ENCODE data around the gene ST7.

Gene ST7

GRCh38 chr7:117041822-117042221 lies 88.5 kb downstream of the ST7 start:
- DNase-seq (ENCODE audit: low read depth, low spot score) = no peak
- TF ChIP-seq, protein P1, sequence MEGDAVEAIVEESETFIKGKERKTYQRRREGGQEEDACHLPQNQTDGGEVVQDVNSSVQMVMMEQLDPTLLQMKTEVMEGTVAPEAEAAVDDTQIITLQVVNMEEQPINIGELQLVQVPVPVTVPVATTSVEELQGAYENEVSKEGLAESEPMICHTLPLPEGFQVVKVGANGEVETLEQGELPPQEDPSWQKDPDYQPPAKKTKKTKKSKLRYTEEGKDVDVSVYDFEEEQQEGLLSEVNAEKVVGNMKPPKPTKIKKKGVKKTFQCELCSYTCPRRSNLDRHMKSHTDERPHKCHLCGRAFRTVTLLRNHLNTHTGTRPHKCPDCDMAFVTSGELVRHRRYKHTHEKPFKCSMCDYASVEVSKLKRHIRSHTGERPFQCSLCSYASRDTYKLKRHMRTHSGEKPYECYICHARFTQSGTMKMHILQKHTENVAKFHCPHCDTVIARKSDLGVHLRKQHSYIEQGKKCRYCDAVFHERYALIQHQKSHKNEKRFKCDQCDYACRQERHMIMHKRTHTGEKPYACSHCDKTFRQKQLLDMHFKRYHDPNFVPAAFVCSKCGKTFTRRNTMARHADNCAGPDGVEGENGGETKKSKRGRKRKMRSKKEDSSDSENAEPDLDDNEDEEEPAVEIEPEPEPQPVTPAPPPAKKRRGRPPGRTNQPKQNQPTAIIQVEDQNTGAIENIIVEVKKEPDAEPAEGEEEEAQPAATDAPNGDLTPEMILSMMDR (IDR thresholded peaks at IDR 0.05; ENCODE audit: low read depth, low read length) = no peak
- H3K4me3 ChIP-seq (ENCODE audit: low read depth, low read length) = no peak overlapping the region
- in situ Hi-C loops (cut with HindIII; ENCODE audit: low sequenced_read_pairs) = no loop called here

GRCh38 chr7:117043108-117043825 lies 90.0 kb downstream of the ST7 start:
- no peak for DNase-seq (ENCODE audit: low read depth, low spot score)
- H3K4me3 ChIP-seq (ENCODE audit: low read depth, low read length) = no peak overlapping the region
- in situ Hi-C loops (cut with HindIII; ENCODE audit: low sequenced_read_pairs) = no loop called here
- TF ChIP-seq, protein P1 (IDR thresholded peaks at IDR 0.05; ENCODE audit: low read depth, low read length) = no peak

DNA sequence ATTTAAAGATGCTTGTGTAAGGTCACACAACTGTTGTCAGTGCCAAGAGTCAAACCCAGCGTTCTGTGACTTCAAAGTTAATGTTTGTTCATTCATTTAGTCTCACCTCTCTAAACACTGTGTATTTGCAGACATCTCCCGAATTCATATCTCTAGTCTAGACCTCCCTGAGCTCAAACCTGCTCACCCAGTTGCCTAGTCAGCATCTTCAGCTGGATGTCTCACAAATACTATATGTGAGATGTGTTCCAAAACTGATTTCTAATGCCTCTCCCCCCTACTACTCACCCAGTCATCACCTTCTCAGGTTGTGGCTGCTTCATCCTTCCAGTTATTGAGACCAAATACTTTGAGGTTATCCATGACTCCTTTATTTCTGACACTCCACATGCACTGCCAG lies 91.4 kb downstream of the ST7 start:
- H3K4me3 ChIP-seq (ENCODE audit: low read depth, low read length) = no peak overlapping the region
- no peak for DNase-seq (ENCODE audit: low read depth, low spot score)
- TF ChIP-seq, protein P1 (IDR thresholded peaks at IDR 0.05; ENCODE audit: low read depth, low read length) = no peak
- in situ Hi-C loops (cut with HindIII; ENCODE audit: low sequenced_read_pairs) = no loop called here

DNA sequence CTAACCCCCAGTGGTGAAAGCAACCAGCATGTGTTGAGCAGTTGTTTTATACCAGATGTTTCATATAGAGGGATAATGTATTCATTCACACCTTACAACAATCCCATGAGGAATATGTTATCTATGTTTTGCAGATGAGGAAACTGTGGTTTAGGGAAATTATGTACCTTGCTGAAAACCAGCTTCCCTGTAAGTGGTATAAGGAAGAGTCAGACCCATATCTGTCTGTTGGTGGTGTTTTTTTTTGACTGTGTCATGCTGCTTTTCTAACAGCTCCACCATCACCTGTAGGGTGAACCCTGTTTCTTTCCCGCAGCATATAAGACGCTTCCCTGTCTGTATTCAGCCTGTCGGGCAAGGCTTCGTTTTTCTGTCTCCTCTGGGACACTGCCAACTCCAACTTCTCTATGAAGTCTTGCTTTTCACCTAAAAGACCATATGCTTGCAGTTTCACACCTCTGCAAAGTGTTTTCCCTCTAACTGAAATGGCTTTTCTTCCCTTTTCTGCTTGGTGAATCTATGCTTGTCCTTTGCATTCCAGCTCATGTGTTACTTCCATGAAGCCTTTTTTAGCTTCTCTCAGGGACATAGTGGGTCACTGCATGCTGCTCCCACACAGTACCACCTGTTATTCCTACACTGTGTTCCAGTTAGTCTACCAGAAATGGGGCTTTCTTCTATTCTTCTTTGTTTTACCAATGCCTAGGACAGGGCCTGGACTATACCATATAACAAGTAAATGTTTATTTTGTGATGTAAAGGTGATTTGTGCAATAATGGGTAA lies 92.8 kb downstream of the ST7 start:
- no peak overlapping the region for H3K4me3 ChIP-seq (ENCODE audit: low read depth, low read length)
- TF ChIP-seq, protein P1 (IDR thresholded peaks at IDR 0.05; ENCODE audit: low read depth, low read length) = no peak
- in situ Hi-C loops (cut with HindIII; ENCODE audit: low sequenced_read_pairs) = no loop called here
- no peak for DNase-seq (ENCODE audit: low read depth, low spot score)

GRCh38 chr7:117047496-117047895 lies 94.2 kb downstream of the ST7 start:
- in situ Hi-C loops (cut with HindIII; ENCODE audit: low sequenced_read_pairs) = no loop called here
- no peak overlapping the region for H3K4me3 ChIP-seq (ENCODE audit: low read depth, low read length)
- TF ChIP-seq, protein P1 (IDR thresholded peaks at IDR 0.05; ENCODE audit: low read depth, low read length) = no peak
- no peak for DNase-seq (ENCODE audit: low read depth, low spot score)

- TF ChIP-seq, protein P1 (IDR thresholded peaks at IDR 0.05; ENCODE audit: low read depth, low read length) = no peak
- no peak overlapping the region for H3K4me3 ChIP-seq (ENCODE audit: low read depth, low read length)
- DNase-seq (ENCODE audit: low read depth, low spot score) = no peak
- in situ Hi-C loops (cut with HindIII; ENCODE audit: low sequenced_read_pairs) = no loop called here
These were observed 95.0 kb downstream of the ST7 start for GRCh38 chr7:117048114-117048866.

Measured in astrocyte of the spinal cord (primary cell).